Keratinocyte (primary cell): ENCODE data around the gene NSF. TPM values are rescaled to one million over a fixed set of nuclear protein-coding genes. Genes with fewer than 3 reads are reported as not detected.

Experiments used
- DNase-seq: peaks from one replicate; pipeline ENCODE4 v3.0.0-alpha.2; 2011; ENCODE audit warnings: low read depth, missing footprints, low spot score
- FAIRE-seq: peaks from 2 replicates; lab custom pipeline; 2011; peaks lifted over from hg19 to GRCh38; lab: Jason Lieb, UNC
- H2AFZ ChIP-seq: 2 replicates; pipeline ENCODE4 v1.6.0; 2012; ENCODE audit warnings: low read length, control low read depth, inconsistent platforms; ENCODE audit not compliant: control insufficient read depth
- H3K27ac ChIP-seq: 2 replicates; pipeline ENCODE4 v1.5.1; 2011; ENCODE audit warnings: low read length; ENCODE audit not compliant: control insufficient read depth, insufficient read depth
- H3K27me3 ChIP-seq: 3 replicates; pipeline ENCODE4 v1.6.0; 2011; ENCODE audit warnings: low read length; ENCODE audit not compliant: control insufficient read depth, insufficient read depth; ENCODE audit errors: extremely low read depth
- H3K36me3 ChIP-seq, 2 experiments: 2 replicates in 1 of 2; 3 replicates in 1 of 2; pipeline ENCODE4 v1.5.1; 2011; ENCODE audit warnings: low read length in 2 of 2, mild to moderate bottlenecking in 1 of 2; ENCODE audit not compliant: control insufficient read depth in 2 of 2, insufficient read depth in 2 of 2; ENCODE audit errors: extremely low read depth in 1 of 2
- H3K4me1 ChIP-seq: 3 replicates; pipeline ENCODE4 v1.5.1; 2011; ENCODE audit warnings: low read length; ENCODE audit not compliant: control insufficient read depth, insufficient read depth; ENCODE audit errors: extremely low read depth
- H3K4me2 ChIP-seq: 3 replicates; pipeline ENCODE4 v1.6.0; 2011; ENCODE audit warnings: low read depth, low read length; ENCODE audit not compliant: control insufficient read depth, insufficient read depth; ENCODE audit errors: extremely low read depth
- H3K4me3 ChIP-seq, 3 experiments: fragments of 200-600 bp in 1 of 3; sonication (generic) in 1 of 3; 2 replicates in 2 of 3; 3 replicates in 1 of 3; pipeline ENCODE4 v1.5.1; 2011 to 2016; ENCODE audit warnings: low read length in 3 of 3, mild to moderate bottlenecking in 3 of 3, control low read depth in 2 of 3, inconsistent platforms in 1 of 3, low read depth in 1 of 3, mixed read lengths in 1 of 3, mixed run types in 1 of 3, moderate library complexity in 1 of 3; ENCODE audit not compliant: control insufficient read depth in 2 of 3, insufficient read depth in 2 of 3; ENCODE audit errors: extremely low read depth in 1 of 3
- H3K79me2 ChIP-seq: 2 replicates; pipeline ENCODE4 v1.6.0; 2012; ENCODE audit warnings: low read length; ENCODE audit not compliant: control insufficient read depth, insufficient read depth
- H3K9ac ChIP-seq: 3 replicates; pipeline ENCODE4 v1.6.0; 2011; ENCODE audit warnings: low read length; ENCODE audit not compliant: control insufficient read depth, insufficient read depth; ENCODE audit errors: extremely low read depth
- H3K9me1 ChIP-seq: 3 replicates; pipeline ENCODE4 v1.6.0; 2011; ENCODE audit warnings: low read length; ENCODE audit not compliant: control insufficient read depth, insufficient read depth; ENCODE audit errors: extremely low read depth
- H3K9me3 ChIP-seq: 2 replicates; pipeline ENCODE4 v1.5.1; 2012; ENCODE audit warnings: low read depth, low read length; ENCODE audit not compliant: control insufficient read depth
- H4K20me1 ChIP-seq: 3 replicates; pipeline ENCODE4 v1.6.0; 2011; ENCODE audit warnings: low read length; ENCODE audit not compliant: control insufficient read depth, insufficient read depth; ENCODE audit errors: extremely low read depth
- CTCF ChIP-seq, 3 experiments: IDR thresholded peaks in 1 of 3; conservative IDR thresholded peaks in 1 of 3; optimal IDR thresholded peaks in 1 of 3; 2 replicates in 2 of 3; 3 replicates in 1 of 3; pipeline versions ENCODE3 to v1.5.1; 2011; ENCODE audit warnings: low read length in 3 of 3, mild to moderate bottlenecking in 3 of 3, moderate library complexity in 2 of 3, control low read depth in 1 of 3, inconsistent platforms in 1 of 3; ENCODE audit not compliant: insufficient read depth in 2 of 3; ENCODE audit errors: extremely low read depth in 1 of 3
- EZH2 ChIP-seq: IDR thresholded peaks from one replicate; pipeline ENCODE4 v1.6.1; 2012; ENCODE audit warnings: inconsistent platforms, mild to moderate bottlenecking, low read length, moderate library complexity
- dilution Hi-C: fragments of 300-500 bp; cut with MboI; formaldehyde crosslinking; loops from one replicate; pipeline ENCODE4 v1.7.0; 2020; ENCODE audit warnings: low sequenced_read_pairs; ENCODE audit not compliant: extremely low pct_ligation_motif_present
- polyA plus RNA-seq, 5 experiments: library from polyadenylated mRNA; depleted of rRNA in 3 of 5; stranded (reverse) in 3 of 5; stranded (forward) in 1 of 5; unstranded in 1 of 5; fragments of >200 nt; gene quantifications; 1 replicate in 1 of 5; 2 replicates in 3 of 5; 3 replicates in 1 of 5; pipeline versions ENCODE4 v1.2.1 to v1.2.3, GENCODE V29; 2011 to 2012; ENCODE audit warnings: missing spikeins in 2 of 5, low read depth in 1 of 5, low replicate concordance in 1 of 5

NSF gene
- polyA plus RNA-seq, 1 donor (not counting 4 experiments of a cell fraction or from before 2014, with no cell fraction given), result 32.3 TPM

- Histone ChIP-seq H3K4me2 (no peak overlapping the region), H3K27me3 (no peaks in the 10 kb centered on the region), H3K79me2 (no peaks in the 10 kb centered on the region), H4K20me1 (no peaks in the 10 kb centered on the region), H3K9me3 (no peaks in the 10 kb centered on the region), H3K36me3 (no peaks in the 10 kb centered on the region), H3K4me1 (no peaks in the 10 kb centered on the region), H3K9me1 (no peaks in the 10 kb centered on the region), H3K27ac (no peak overlapping the region), H3K4me3 (no peak overlapping the region), H3K9ac (no peak overlapping the region), H2AFZ (no peak overlapping the region)
- DNase-seq (no peak), FAIRE-seq (no peak)
- dilution Hi-C loops, result no loop called here
- TF ChIP-seq EZH2 (no peak), CTCF (optimal IDR thresholded peaks at IDR 0.05 in 1 of 3, IDR thresholded peaks at IDR 0.05 in 1 of 3, conservative IDR thresholded peaks at IDR 0.05 in 1 of 3; ENCODE audit: extremely low read depth in 1 of 3, insufficient read depth in 2 of 3, low read length in 3 of 3) (no peak)
Observed at GRCh38 chr17:46805771-46806170, 215.3 kb downstream of the NSF start.

Other genes starting within 250 kb of the NSF start
- gene ARL17B, start 228.9 kb upstream of the NSF start, polyA plus RNA-seq, result 6.7 to 10.6 TPM (median 9.7 TPM) in 3 replicates
- 4.6 to 6.2 TPM (median 6.1 TPM) in 3 replicates for gene LRRC37A2, start 78.2 kb upstream of the NSF start, polyA plus RNA-seq
- 4.0 to 9.1 TPM (median 7.0 TPM) in 3 replicates for gene ARL17A, start 11.0 kb upstream of the NSF start, polyA plus RNA-seq
- 1.9 to 2.8 TPM (median 2.0 TPM) in 3 replicates for gene WNT3, start 228.0 kb downstream of the NSF start, polyA plus RNA-seq